AG10803 (cell line): ENCODE data around the gene COPS7A.

Experiments
- DNase-seq: peaks from one replicate; pipeline ENCODE4 v3.0.0; 2010; ENCODE audit warnings: low read depth
- H3K4me3 ChIP-seq: 2 replicates; pipeline ENCODE4 v1.5.1; 2011; ENCODE audit warnings: mild to moderate bottlenecking, low read length, control low read depth
- TF ChIP-seq, protein P1 (sequence below): conservative IDR thresholded peaks from 2 replicates; pipeline ENCODE4 v1.5.1; 2011; ENCODE audit warnings: mild to moderate bottlenecking, low read length, control low read depth, inconsistent platforms

The COPS7A gene

DNA sequence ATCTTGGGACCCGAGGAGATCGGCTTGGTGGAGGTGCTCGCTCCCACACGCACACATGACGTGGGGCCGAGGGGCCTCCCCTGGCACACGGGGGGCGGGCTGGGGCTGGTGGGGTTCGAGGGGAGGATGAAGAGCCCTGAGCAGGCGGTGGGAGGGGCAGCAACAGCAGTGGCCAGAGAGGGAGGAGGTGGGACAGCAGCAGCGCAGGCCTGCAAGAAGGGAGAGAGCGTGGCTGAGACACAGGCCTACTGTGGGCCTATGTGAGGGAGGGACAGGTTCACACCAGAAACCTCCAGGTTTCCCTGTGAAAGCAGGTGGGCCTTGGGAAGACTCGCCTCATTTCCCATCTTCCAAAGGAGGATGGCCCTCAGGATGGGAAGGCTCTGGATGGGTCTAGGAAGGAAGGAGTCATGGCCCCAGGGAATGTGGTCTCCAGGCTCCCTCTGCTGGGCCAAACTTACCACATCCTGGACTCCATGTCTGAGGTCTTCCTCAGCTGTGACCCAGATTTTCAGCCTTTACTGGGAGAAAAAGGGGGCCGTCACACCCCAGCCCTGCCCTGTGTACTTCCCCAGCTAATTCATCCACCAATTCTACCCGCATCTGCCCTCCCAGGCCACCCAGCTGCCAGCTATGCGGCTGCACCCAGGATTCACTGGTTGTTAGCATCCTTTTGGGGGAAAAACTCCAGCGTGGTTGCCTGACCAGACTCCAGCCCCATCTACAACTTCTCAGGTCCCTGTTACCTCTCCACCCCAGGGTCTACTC is 26.1 kb upstream of the COPS7A start:
- no peak overlapping the region for H3K4me3 ChIP-seq
- peak; percentile 62 for DNase-seq
- TF ChIP-seq, protein P1, sequence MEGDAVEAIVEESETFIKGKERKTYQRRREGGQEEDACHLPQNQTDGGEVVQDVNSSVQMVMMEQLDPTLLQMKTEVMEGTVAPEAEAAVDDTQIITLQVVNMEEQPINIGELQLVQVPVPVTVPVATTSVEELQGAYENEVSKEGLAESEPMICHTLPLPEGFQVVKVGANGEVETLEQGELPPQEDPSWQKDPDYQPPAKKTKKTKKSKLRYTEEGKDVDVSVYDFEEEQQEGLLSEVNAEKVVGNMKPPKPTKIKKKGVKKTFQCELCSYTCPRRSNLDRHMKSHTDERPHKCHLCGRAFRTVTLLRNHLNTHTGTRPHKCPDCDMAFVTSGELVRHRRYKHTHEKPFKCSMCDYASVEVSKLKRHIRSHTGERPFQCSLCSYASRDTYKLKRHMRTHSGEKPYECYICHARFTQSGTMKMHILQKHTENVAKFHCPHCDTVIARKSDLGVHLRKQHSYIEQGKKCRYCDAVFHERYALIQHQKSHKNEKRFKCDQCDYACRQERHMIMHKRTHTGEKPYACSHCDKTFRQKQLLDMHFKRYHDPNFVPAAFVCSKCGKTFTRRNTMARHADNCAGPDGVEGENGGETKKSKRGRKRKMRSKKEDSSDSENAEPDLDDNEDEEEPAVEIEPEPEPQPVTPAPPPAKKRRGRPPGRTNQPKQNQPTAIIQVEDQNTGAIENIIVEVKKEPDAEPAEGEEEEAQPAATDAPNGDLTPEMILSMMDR, result peak; percentile 78

DNA sequence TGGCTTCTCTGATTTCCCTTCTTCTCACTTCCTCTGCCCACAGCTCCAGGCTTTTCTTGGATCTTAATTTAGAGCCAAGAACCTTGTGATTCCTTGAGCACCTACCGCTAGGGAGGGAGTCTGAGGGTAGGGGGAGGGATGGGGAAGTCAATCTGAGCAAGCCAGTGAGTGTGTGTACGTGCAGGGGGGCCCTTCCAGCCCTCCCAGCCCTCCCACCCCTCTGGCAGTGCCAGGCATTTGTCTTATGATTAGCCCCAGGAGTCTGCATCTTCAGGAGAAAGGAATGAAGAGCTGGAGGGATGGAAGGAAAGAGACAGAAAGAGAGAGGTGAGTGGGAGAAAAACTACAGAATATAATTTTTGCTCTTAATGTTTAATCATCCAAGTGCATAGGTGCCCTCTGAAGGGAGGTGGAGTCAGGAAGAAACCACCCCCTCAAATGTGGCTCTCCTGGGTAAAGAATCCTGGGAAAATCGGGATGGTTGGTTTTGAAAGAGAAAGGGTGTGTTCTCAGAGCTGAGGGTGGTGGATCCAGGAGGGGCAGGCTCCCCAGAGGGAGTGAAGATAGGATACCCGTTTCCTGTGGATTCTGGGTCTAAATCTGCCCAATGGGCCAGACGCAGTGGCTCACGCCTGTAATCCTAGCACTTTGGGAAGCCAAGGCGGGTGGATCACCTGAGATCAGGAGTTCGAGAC is 25.3 kb upstream of the COPS7A start:
- TF ChIP-seq, protein P1, result no peak
- DNase-seq, result no peak
- H3K4me3 ChIP-seq, result no peak overlapping the region

DNA sequence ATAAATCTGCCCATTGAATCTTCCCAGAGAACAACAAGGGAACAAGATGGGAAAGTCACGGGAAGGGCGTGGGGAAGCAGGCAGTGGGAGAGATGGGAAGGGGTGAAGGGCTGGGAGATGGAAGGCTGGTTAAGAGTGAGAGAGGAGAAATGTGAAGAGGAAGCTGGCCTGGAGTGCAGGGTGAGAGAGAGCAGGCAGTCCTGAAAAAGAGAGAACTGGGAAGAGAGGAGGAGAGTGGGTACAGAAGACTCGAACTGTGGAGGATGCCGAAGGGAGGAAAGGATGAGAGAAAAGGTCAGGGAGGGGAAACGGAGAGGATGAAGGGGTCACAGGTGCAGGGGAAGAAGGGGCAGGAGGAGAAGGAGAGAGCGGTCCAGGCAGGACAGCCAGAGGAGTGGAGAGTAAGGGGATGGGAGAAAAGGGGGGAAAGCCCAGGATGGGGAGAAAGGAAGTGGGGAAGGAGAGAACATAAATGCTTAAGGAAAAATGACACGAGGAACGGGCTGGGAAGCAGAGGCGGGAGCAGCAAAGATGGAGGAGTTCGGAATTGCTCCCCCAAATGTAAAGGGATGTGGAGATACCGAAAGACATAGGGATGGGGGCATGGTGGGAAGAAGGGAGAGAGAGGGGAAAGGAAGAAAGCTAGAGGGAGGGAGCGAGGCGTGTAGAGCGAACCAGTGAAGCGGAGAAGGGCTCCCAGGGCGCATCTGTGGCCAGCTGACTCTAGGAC is 24.4 kb upstream of the COPS7A start:
- DNase-seq, result no peak
- TF ChIP-seq, protein P1, result no peak
- peak overlapping the region; percentile 57 for H3K4me3 ChIP-seq

GRCh38 chr12:6699989-6700645 is 23.7 kb upstream of the COPS7A start:
- peak overlapping the region; percentile 57 for H3K4me3 ChIP-seq
- no peak for DNase-seq
- TF ChIP-seq, protein P1, result no peak

GRCh38 chr12:6700646-6701051 is 23.2 kb upstream of the COPS7A start, which contains the start of gene PIANP:
Gene PIANP (minus strand): TSS chr12:6700815. CDS start chr12:6698061, 2,754 bp downstream.
- TF ChIP-seq, protein P1, result no peak
- peak; percentile 16 for DNase-seq
- peak within 1 kb of the TSS; percentile 59 for H3K4me3 ChIP-seq

- TF ChIP-seq, protein P1, result no peak
- peak overlapping the region; percentile 59 for H3K4me3 ChIP-seq
- DNase-seq, result no peak
Observed at GRCh38 chr12:6701078-6701768, 22.6 kb upstream of the COPS7A start.
